SKM-1 treated with dmso at 0.1 percent for 144 hours (cell line): Measurements from ENCODE around the gene DAPK3.
"Not testable (repeated sequence)": the region's sequence is repeated elsewhere in the genome, so short reads cannot be mapped to it uniquely, and the experiment has no call there.

Source experiments
- DNase-seq: peaks from one replicate; lab custom pipeline; 2025; ENCODE audit not compliant: unreplicated experiment; lab: John Stamatoyannopoulos, UW

Gene DAPK3

DNA sequence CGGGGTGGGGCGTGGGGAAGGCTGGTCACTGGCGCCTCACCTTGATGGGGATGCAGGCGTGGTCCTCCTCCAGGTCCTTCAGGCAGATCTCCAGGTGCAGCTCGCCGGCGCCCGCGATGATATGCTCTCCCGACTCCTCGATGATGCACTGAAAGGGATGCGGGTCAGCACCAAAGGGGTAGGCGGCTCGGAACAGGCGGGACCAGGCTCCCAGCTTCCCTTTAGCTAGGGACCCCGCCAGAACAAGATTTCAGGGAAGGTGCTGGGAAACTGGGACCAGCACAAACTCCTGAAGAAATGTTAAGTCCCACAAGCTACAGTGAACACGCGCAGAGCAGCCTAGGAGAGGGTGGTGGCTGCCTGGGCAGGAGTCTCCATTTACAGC is 8.4 kb upstream of the DAPK3 start:
- no peak for DNase-seq

DNA sequence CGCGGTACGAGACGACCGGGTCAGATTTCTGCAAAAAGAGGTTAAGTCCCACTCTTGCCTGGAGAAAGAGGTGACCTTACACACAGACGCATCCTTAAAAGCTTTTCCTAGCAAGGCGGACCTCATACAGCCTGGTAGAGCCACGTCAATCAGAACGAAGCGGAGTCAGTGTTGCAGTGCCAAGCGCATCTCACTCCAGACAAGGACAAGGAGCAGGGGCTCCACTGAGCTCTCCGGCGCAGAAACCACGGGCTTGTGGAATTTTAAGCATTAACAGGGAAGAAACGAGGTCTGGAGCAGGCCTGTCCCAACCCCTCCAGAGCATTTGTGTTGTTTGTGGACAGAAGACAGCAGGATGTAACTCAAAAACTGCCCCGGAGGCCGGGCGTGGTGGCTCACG is 7.2 kb upstream of the DAPK3 start:
- DNase-seq: no peak

DNA sequence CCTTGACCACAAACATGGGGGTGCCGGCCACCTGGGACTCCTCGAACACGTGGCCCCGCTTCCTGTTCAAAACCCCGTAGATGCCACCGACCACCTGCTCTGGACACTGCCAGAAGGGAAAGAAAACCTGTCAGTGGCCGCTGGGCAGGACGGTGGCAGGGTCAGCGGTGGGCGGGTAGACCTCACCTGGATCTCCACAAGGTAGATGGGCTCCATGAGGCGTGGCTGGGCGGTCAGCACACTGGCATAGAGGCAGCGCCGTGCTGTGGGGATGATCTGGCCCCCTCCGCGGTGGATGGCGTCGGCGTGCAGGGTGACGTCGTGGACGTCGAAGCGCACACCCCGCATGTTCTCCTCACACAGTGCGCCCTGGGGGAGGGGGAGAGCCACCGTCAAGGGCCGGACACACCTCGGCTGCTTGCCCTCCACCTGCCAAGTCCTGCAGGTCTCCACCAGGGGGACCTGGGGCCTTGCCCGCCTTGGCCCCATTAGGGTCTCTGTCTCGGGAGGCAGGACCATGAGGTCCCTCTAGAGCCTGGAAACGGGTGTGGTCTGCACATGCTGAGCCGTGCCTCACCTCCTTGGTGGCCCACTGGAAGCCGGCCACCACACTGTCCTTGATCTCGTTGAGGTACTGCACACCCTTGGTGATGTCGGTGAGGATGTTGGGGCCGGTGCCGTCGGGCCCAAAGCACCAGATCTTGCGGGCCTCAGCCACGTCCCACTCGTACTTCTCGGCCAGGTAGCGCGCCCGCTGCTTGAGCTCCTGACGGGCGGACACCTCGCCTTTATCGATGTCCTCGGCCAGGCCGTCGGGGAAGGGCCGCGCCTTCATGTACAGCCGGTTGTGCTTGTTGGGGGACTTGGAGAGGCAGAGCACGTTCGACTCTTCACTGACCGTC is 6.6 kb upstream of the DAPK3 start:
- no peak for DNase-seq

DNA sequence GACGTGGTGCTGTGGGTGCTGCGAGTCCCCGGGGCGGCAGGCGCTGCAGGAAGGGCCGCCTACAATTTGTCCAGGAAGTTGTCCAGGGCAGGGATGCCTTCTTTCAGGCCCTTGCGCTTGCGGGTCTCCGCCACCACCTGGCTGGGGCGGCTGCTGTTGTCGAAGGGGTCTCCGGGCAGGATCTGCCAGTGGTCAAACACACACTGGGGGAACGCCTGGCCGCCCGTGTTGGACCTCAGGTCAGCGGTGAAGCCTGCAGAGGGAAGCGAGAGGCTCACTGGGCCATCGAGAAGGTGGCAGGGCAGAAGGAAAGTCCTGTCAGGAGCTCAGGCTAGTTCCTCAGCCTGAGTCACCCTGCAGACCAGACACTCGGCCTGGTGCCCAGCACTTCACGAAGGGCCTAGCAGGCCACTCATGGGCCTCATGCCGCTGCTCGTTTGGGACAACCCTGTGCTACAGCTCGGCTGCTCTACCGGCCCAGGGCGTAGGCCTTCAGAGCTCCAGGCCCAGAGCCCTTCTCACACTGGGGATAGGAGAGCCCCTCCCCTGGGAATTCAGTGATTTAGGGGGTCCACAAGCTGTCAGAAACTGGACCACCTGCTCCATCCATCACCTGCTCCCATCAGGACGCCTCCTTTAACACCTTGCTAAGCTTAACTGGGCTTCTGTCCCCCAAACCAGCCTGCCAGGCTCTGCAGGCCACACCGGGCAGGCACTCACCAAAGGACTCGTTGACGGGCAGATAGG is 5.8 kb upstream of the DAPK3 start:
- DNase-seq: no peak

DNA sequence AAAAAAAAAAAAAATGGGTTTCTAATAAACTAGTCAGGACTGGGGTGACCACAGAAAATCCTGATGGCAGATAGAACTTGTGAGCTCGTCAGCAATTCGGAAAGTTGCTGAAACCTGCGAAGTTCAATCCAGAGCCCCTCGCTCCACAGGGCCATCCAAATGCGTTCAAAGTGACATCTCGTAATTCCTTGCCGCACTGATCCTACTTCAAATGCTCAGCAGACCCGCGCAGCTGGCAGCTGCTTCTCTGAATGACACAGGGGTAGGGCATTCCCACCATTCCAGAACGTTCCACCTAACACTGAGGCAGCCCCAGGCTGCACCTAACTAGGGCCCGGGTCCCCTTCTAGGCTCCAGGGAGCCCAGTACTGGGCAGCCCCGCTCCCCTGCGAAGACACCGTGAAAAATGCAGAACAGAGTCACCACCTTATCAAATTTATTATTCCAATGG is 4.8 kb upstream of the DAPK3 start:
- no peak for DNase-seq

DNA sequence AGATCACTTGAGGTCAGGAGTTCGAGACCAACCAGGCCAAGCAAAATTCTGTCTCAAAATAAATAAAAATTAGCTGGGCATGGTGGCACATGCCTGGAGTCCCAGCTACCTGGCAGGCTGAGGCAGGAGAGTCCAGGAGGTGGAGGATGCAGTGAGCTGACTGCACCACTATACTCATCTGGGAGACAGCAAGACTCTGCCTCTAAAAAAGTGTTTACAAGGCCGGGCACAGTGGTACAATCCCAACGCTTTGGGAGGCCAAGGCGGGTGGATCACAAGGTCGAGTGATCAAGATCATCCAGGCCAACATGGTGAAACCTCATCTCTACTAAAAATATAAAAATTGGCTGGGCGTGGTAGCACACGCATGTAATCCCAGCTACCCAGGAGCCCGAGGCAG is 4.2 kb upstream of the DAPK3 start:
- DNase-seq: no peak

DNA sequence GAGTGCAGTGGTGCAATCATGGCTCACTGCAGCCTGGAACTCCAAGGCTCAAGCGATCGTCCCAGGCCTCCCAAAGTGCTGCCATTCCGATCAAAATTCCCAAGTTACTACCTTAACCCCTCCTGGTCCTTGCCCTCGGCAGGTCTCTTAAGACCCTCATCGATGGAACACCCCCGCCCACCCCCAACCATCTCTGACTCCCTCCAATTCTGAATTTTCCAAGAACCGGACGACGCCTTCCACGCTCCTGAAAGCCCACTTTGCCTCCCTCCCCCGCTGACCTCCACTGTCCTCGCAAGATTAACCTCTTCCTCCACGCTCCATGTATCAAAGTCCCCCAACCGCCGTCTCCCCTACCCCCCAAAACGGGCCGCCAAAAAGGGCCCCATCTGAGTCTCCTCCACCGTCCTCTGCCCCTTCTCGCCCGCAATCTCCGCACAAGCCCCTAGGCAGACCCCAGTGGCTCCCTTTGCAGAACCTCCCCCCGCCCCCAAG is 539 bp downstream of the DAPK3 start:
- no peak for DNase-seq

DNA sequence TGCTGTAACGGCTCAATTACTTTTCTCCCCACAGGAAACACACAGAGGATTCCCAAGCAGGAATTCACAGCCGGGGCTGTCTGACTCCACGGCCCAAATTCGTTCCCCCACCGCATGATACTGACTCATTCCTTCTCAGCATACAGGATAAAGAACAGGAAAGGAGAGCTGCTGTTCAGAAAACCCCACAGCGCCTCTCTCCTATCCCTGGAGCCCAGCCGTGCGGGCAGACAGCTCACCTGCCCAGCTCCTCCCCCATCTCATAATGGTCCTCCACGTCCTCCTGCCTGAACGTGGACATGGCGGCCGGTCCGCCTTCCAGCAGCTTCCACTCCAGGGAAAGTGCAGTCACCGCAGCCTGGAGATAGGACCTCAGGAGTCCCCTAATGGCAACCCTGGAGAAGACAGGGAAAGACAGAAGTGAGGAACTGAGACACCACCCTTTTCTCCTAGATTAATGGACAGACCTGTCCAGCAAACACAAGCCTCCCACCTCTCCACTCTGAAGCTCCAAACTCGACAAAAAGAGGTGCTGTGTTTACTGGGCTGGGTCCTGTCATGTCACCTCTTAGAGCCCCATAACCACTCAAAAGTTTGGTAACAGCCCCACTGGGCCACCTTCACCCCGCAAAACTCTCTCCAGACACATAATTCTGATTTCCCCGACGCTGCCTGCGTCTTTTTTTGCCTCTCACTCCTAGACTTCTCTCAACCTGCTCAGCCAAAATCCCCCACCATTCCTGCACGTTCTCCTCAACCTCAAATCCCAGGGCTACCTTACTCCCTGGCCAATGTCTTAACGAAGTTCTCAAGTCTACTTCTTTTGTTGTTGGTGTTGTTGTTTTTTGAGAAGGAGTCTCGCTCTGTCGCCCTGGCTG is 1.2 kb downstream of the DAPK3 start:
- no peak for DNase-seq

DNA sequence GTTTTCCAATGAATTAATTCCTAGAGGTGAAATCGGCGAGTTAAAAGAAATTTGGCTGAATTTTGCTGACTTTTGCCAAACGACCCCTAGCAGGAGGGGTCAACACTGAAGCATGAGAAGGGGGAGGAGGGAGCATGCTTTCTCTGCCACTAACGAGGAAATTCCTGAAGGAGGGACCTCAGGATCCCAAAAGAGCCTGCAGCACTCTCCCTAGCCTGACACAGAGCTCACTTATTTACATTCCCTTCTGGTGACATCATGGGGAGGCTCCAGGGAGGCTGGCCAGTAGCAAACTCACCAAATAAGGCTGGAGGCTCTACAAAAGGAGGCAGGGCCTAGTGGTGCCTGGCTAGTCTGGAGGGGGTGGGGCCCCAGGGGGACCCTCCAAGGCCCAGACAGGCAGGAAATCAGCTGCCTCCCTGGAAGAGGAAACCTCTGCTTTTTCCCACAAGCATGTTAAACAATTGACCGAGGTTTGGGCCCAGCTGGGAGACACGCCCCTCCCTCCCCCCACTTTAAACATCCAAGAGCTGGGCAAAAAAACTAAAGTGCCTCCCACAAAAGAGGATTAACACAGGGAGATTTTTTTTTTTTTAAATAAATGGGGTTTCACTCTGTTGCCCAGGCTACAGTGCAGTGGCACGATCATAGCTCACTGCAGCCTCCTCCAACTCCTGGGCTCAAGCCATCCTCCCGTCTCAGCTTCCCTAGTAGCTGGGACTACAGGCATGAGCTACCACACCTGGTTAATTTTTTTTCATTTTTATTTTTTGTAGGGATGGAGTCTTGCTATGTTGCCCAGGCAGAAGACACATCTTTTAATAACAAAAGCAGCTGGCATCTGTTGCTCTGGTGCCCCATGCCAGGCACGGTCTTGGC is 2.1 kb downstream of the DAPK3 start:
- no peak for DNase-seq

DNA sequence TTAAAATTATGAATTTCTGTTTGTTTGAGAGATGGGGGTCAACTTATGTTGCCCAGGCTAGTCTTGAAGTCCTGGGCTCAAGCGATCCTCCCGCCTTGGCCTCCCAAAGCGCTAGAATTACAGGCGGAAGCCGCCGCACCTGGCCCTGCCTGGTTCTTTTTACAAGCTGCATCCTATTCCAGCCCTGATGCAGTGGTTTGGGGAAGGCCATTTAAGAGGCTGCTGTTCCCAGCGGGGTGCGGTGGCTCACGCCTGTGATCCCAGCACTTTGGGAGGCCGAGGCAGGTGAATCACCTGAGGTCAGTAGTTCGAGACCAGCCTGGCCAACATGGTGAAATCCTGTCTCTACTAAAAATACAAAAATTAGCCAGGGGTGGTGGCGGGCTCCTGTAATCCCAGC is 2.9 kb downstream of the DAPK3 start:
- DNase-seq: not testable (repeated sequence)

DNA sequence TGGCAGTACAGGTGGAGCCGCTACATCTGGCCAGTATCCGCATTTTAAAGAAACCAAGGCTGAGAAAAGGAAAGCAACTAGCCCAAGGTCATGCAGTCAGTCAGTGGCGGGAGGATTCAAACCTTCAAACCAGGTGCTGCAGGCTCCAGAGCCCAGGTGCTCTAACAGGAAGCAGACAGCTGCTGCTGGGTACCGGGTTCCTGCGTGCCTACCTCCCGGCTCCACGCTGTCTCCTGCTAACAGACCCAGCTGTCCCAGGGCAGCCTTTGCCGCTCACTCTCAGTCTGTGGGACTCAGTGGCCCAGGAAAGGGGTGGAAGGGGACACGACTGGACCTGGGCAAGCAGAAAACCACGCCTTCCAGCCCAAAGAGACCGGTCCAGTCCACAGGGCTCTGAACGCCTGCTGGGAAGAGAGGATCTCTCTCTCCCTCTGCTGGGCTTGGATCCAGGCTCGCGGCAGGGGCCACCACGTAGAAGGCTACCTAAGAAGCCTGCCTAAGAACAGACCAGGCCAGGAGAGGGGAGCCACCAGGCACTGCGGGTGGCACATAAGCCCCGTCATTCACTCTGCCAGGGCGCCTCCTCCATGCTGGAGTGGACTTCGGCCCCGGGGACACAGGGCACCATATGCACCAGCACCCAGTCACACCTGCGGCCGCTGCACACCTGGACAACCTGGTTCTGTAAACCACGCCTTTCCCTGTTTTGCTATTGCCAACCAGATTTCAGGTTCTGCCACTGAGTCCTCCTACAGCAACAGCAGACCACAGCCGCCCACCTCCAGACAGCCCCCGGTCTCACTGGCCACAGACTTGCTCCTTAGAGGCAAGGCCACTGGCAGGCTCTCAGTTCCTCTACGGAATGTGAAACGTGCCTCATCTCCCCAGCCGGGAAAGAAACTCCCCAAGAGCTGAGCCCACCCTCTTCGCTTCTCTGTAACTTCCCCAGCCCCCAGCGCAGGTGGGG is 4.6 kb downstream of the DAPK3 start:
- no peak for DNase-seq

DNA sequence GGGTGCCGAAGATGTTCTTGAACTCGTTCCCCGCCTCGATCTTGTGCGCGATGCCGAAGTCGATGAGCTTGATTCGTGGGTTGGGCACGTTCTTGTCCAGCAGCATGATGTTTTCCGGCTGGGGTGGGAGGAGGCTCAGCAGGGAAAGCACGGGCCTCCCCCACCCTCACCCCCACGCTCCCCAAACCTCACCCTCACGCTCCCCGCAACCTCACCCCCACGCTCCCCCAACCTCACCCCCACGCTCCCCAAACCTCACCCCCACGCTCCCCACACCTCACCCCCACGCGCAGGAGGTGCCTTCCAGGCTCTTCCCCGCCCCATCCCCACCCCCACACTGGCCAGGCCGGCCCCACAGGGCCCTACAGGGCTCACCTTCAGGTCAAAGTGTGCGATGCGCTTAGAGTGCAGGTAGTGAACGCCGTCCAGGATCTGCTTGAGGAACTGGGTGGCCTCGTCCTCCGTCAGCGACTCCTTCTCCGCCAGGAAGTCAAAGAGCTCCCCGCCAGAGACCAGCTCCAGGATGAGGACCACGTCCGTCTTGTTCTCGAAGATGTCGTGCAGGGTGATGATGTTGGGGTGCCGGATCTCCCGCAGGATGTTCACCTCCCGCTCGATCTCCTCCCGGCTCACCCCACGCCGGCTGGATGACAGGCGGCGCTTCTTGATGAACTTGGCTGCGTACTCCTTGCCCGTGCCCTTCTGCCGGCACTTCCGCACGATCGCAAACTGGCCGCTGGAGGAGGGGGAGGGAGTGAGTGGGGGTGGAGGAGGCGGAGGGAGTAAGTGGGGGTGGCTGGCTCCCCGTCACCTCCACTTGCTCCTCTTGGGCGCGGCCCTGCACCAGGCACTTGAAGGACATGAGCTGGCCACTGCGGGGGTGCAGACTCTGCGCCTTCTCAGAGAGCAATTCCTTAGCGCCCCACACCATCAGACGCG is 6.4 kb downstream of the DAPK3 start:
- DNase-seq: no peak

DNA sequence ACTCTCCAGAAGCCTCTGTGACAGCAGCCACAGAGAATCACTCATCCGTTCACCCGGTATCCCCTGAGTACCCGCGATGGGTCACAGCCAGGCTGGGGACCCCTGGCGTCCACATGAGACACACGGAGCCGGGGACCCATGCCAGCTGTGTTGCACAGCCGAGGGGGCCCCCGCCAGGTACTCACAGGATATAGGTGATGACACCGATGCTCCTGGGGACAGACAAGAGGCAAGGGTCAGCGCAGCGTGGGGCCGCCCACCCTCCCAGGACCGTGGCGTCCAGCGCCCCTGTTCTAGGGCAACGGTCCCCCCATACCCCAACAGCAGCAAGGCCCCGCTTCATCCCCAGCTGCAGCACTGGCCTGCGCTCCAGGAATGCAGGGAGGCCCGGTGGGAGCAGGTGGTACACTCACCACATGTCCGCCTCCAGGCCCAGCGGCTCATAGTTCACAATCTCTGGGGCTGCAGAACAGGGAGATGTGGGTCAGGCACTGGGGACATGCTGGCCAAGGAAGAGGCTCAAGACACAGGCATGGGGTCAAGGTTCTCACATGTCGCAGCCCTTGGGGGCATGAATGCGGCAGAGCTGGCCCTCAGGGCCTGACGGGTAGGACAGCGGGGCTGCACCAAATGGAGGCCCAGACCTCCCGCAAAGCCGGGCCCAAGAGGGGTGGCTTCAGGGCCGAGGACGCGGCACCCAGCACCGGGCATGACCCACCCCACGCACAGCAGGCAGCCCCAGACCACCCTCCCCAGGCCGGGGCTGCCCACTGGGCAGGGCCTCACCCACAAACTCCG is 7.2 kb downstream of the DAPK3 start:
- DNase-seq: no peak

DNA sequence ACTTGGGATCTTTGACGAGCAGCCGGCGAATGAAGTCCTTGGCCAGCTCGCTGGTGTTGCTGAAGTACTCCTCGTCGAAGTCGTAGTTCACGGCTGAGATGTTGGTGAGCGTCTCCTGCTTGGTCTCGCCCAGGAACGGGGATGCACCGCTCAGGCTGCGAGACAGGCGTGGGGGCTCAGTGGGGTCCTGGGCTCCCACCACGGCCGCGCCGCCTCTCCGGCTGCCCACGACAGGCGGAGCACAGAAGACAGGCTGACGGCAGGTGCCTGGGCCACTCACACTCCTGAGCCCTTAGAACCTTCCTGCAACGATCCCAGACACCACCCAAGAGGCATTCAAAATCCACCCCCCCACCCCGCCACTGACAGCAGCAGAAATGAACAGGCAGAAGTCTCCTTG is 9.9 kb downstream of the DAPK3 start:
- DNase-seq: no peak

DNA sequence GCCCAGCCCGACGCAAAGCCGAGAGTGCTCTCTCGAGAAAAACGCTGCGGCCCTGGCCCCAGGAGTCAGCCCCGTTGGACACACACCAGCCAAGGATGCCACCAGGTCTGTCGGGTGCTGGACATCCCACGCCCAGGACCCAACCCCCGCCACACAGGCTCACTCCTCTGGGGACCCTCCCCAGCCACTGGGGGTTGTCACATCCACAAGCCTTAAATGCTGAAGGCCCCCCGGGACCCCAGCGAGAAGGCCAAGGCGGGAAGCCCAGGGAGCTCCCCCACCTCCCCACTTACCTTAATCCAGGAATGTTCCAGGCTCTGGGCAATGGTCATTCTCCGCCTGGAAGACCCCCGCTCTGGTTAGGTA is 11.2 kb downstream of the DAPK3 start:
- no peak for DNase-seq

DNA sequence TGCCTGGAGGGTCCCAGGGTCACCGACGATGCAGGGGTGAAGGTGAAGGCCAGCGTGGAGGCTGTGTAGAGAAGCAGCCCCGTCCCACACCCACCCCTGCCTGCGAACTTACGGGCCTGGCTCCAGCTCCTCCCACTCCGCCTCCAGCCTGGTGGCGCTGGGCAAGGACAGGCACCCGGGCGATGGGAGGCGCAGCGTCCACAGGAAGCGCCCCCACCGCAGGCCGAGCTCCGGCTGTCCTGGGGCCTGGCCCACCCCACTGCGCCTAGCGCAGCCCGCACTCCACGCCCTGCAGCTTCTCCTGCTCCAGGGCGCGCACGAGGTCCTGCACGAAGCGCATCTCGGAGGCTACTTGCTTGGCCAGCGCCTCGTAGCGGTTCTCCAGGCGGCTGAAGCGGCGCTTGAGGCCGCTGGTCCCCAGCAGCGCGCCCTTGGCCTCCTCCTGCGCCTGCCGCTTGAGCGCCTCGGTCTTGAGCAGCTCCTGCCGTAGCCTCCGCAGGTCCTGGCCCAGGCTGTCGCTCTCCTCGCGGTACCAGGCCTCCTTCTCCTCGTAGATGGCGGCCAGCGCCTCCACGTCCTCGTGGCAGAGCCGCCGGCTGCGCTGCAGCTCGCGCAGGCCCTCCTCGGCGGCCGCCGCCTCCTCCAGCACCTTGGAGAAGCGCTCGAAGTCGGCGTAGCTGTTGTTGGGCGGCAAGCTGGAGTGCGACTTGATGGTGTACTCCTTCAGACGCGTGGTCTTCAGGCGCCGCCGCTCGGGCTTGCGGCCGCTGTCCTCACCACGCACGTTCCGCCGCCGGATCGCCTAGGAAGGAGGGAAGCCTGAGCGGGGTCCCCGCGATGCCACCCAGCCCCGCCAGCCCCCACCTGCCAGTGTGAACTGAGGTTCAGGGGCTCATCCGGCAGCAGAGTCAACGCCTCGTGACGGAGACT is 11.8 kb downstream of the DAPK3 start:
- DNase-seq: no peak
